Measurements from ENCODE around the gene RNPC3. TPM values are rescaled to one million over a fixed set of nuclear protein-coding genes. Genes with fewer than 3 reads are reported as not detected.
"Not testable (repeated sequence)": the region's sequence is repeated elsewhere in the genome, so short reads cannot be mapped to it uniquely, and the experiment has no call there.

The RNPC3 gene
- total RNA-seq, 4 donors from 2014 or later, result 17.7 to 33.8 (median 19.7) TPM

- TF ChIP-seq POLR2A (IDR thresholded peaks at IDR 0.05) (no peak), CTCF (IDR thresholded peaks at IDR 0.05) (no peak)
- no peak for DNase-seq (ENCODE audit: low spot score in 2 of 2)
- WGBS, 2 donors, result 81 to 83% methylated on average over 3 of the region's 3 CpGs
- intact Hi-C loops (cut with DNase I; ENCODE audit: low total_unique reads), result no loop called here
- H3K4me3 ChIP-seq (ENCODE audit: low read depth, poor library complexity, severe bottlenecking), result no peak overlapping the region
Observed at GRCh38 chr1:103583887-103584286, 58.4 kb downstream of the RNPC3 start.

GRCh38 chr1:103584537-103584936 is 59.0 kb downstream of the RNPC3 start:
- TF ChIP-seq POLR2A (IDR thresholded peaks at IDR 0.05), result no peak
- TF ChIP-seq CTCF (IDR thresholded peaks at IDR 0.05), result no peak
- no peak overlapping the region for H3K4me3 ChIP-seq (ENCODE audit: low read depth, poor library complexity, severe bottlenecking)
- intact Hi-C loops (cut with DNase I; ENCODE audit: low total_unique reads), result no loop called here
- DNase-seq (ENCODE audit: low spot score in 2 of 2), result no peak
- 76% methylated on average over 2 of the region's 2 CpGs for WGBS, 2 donors

GRCh38 chr1:103602740-103603139 is 77.2 kb downstream of the RNPC3 start:
- DNase-seq (ENCODE audit: low spot score in 2 of 2); intact Hi-C loops (cut with DNase I; ENCODE audit: low total_unique reads); H3K4me3 ChIP-seq (ENCODE audit: low read depth, poor library complexity, severe bottlenecking): not testable (repeated sequence)
- WGBS, 2 donors, result no CpG with 5 or more reads among the region's 3 CpGs

Other genes starting within 250 kb of the RNPC3 start
- 10 to 100 TPM; 16.8 to 19.4 (median 17.9) TPM for gene AMY2B, start 45.9 kb downstream of the RNPC3 start, total RNA-seq
- gene AMY2A, start 91.7 kb downstream of the RNPC3 start, total RNA-seq, result 1 to 10 TPM in 2 of 4 donors, under 1 TPM in 1, not detected in 1; 0.19 to 2.9 (median 1.6) TPM
- gene AMY1A, start 130.1 kb downstream of the RNPC3 start, total RNA-seq, result not detected
- not detected for gene AMY1B, start 170.5 kb downstream of the RNPC3 start, total RNA-seq
- gene AMY1C, start 224.2 kb downstream of the RNPC3 start, total RNA-seq, result under 1 TPM in 1 of 4 donors, not detected in 3; 0.91 TPM

All from lower leg skin (tissue), 4 donors.